K562 (cell line): ENCODE data around the gene ARHGAP22. TPM values are rescaled to one million over a fixed set of nuclear protein-coding genes. Genes with fewer than 3 reads are reported as not detected.

Source experiments
- ATAC-seq: fragments of 200-7000 bp; cut with Tn5 transposase; 3 replicates; pipeline ENCODE4 v1.9.1; 2020; ENCODE audit warnings: moderate library complexity
- BruUV-seq: library from RNA; stranded (reverse); fragments of 400-500 nt; replicated peaks from 2 replicates; lab custom pipeline; 2021; lab: Mats Ljungman, UMichigan
- CTCF ChIA-PET: fragments of 300-600 bp; formaldehyde crosslinking; extraction: SDS; loops from one replicate; lab custom pipeline; 2021; ENCODE audit warnings: low intra/inter-chr PET ratio; lab: Yijun Ruan, JAX
- POLR2A ChIA-PET: fragments of 300-600, 350-650 bp; sonication (Branson Sonifier 250); formaldehyde crosslinking; extraction: SDS; loops from one replicate; lab custom pipeline; 2021; ENCODE audit warnings: antibody characterized with exemption, inconsistent platforms; lab: Yijun Ruan, JAX
- DNase-seq, 4 experiments: peaks; one replicate each; pipeline versions ENCODE4 v3.0.0 to v3.0.0-alpha.2; 2011 to 2018; ENCODE audit warnings: low spot score in 3 of 4, mixed read lengths in 3 of 4; ENCODE audit errors: extremely low read depth in 1 of 4
- FAIRE-seq: peaks from 2 replicates; lab custom pipeline; 2011; peaks lifted over from hg19 to GRCh38; lab: Jason Lieb, UNC
- H2AFZ ChIP-seq: 2 replicates; pipeline ENCODE4 v1.6.0; 2011; ENCODE audit warnings: low read depth, low read length, control low read depth, inconsistent platforms
- H3K27ac ChIP-seq: fragments of 200-600 bp; 3 replicates; pipeline ENCODE4 v1.8.0; 2011; ENCODE audit warnings: low read depth, mild to moderate bottlenecking, control low read depth, inconsistent platforms, low read length, moderate library complexity, mixed read lengths; ENCODE audit errors: extremely low read depth
- H3K27me3 ChIP-seq, 2 experiments: fragments of 300-600 bp in 1 of 2; 2 replicates in 1 of 2; 3 replicates in 1 of 2; pipeline versions ENCODE4 v1.6.0 to v1.8.0; 2011; ENCODE audit warnings: inconsistent platforms in 2 of 2, low read length in 2 of 2, mild to moderate bottlenecking in 1 of 2, mixed read lengths in 1 of 2, moderate library complexity in 1 of 2; ENCODE audit not compliant: control insufficient read depth in 2 of 2, insufficient read depth in 2 of 2
- H3K36me3 ChIP-seq: fragments of 300-600 bp; 3 replicates; pipeline ENCODE4 v1.8.0; 2011; ENCODE audit warnings: mild to moderate bottlenecking, low read length, inconsistent platforms; ENCODE audit not compliant: control insufficient read depth, insufficient read depth
- H3K4me1 ChIP-seq, 2 experiments: fragments of 200-600 bp in 1 of 2; replicated peaks in 1 of 2; 2 replicates in 1 of 2; 3 replicates in 1 of 2; pipeline versions ENCODE4 v1.5.1 to v1.8.0; 2011; ENCODE audit warnings: inconsistent platforms in 2 of 2, low read length in 2 of 2, mild to moderate bottlenecking in 1 of 2, mixed read lengths in 1 of 2, moderate library complexity in 1 of 2; ENCODE audit not compliant: control insufficient read depth in 2 of 2, insufficient read depth in 2 of 2
- H3K4me2 ChIP-seq: 2 replicates; pipeline ENCODE4 v1.6.1; 2011; ENCODE audit warnings: low read length, control low read depth, inconsistent platforms, mixed read lengths; ENCODE audit not compliant: insufficient read depth
- H3K4me3 ChIP-seq: fragments of 200-600 bp; sonication (generic), shearing (Covaris generic); 2 replicates; pipeline ENCODE4 v1.5.1; 2016; ENCODE audit warnings: control low read depth, inconsistent platforms
- H3K79me2 ChIP-seq: fragments of 200-600 bp; 3 replicates; pipeline ENCODE4 v1.8.0; 2011; ENCODE audit warnings: low read length, inconsistent platforms; ENCODE audit not compliant: control insufficient read depth, insufficient read depth
- H3K9ac ChIP-seq, 2 experiments: 2 replicates each; pipeline versions ENCODE4 v1.6.0 to v1.6.1; 2011; ENCODE audit warnings: low read depth in 2 of 2, low read length in 2 of 2, control low read depth in 1 of 2, inconsistent platforms in 1 of 2, mild to moderate bottlenecking in 1 of 2, mixed read lengths in 1 of 2; ENCODE audit not compliant: insufficient read depth in 1 of 2
- H3K9me1 ChIP-seq: one replicate; pipeline ENCODE4 v1.6.0; 2011; ENCODE audit warnings: inconsistent platforms, mild to moderate bottlenecking, low read length, moderate library complexity; ENCODE audit not compliant: control insufficient read depth, insufficient read depth
- H3K9me3 ChIP-seq: replicated peaks from 2 replicates; pipeline ENCODE4 v1.5.1; 2011; ENCODE audit warnings: low read depth, low read length, inconsistent platforms; ENCODE audit not compliant: control insufficient read depth, insufficient read depth
- H4K20me1 ChIP-seq: replicated peaks from 2 replicates; pipeline ENCODE4 v1.6.1; 2011; ENCODE audit warnings: low read length, inconsistent platforms, mixed read lengths; ENCODE audit not compliant: control insufficient read depth, insufficient read depth
- C11orf30 ChIP-seq: fragments of 450-650 bp; IDR thresholded peaks from 2 replicates; pipeline ENCODE4 v1.6.1; 2016; ENCODE audit warnings: low read depth, mild to moderate bottlenecking
- GABPB1 ChIP-seq: sonication (generic); formaldehyde crosslinking; IDR thresholded peaks from 2 replicates; pipeline ENCODE4 v1.8.0; 2022; ENCODE audit warnings: mild to moderate bottlenecking, missing genetic modification reagents
- GABPB2 ChIP-seq: fragments of 250-450 bp; sonication (Bioruptor Pico); conservative IDR thresholded peaks from 2 replicates; pipeline ENCODE4 v1.5.1; 2021; ENCODE audit warnings: mild to moderate bottlenecking
- MAFF ChIP-seq: IDR thresholded peaks from 2 replicates; pipeline ENCODE4 v1.6.1; 2012; ENCODE audit warnings: low read length, improper control_type of control experiment
- MAFG ChIP-seq: fragments of 450-650 bp; conservative IDR thresholded peaks from 2 replicates; pipeline ENCODE4 v1.6.1; 2016; ENCODE audit warnings: missing genetic modification characterization, missing compliant biosample characterization
- MAFK ChIP-seq: IDR thresholded peaks from 2 replicates; pipeline ENCODE4 v1.6.1; 2011; ENCODE audit warnings: low read length, improper control_type of control experiment
- POLR2AphosphoS2 ChIP-seq: IDR thresholded peaks from 2 replicates; pipeline ENCODE4 v1.6.1; 2012; ENCODE audit warnings: low read length, improper control_type of control experiment
- SAFB ChIP-seq: fragments of 200-400 bp; formaldehyde crosslinking; IDR thresholded peaks from 2 replicates; pipeline ENCODE4 v1.6.1; 2017; ENCODE audit warnings: low read depth, low read length, borderline replicate concordance
- ZNF212 ChIP-seq: fragments of 450-650 bp; formaldehyde crosslinking; IDR thresholded peaks from 2 replicates; pipeline ENCODE4 v1.4.0; 2020; ENCODE audit warnings: mild to moderate bottlenecking
- ZNF316 ChIP-seq: fragments of 450-650 bp; IDR thresholded peaks from 2 replicates; pipeline ENCODE4 v1.6.1; 2016
- ZNF445 ChIP-seq: fragments of 250-450 bp; sonication (Bioruptor Pico); IDR thresholded peaks from 2 replicates; pipeline ENCODE4 v1.4.0; 2020; ENCODE audit warnings: low read depth, mild to moderate bottlenecking, moderate library complexity
- WGBS: fragments of 100-300 bp; shearing (Covaris generic); methylation state at CpG from one replicate; pipeline ENCODE4 v1.1.6; 2016; ENCODE audit warnings: low coverage, mixed read lengths; ENCODE audit not compliant: insufficient coverage; ENCODE audit errors: missing lambda C conversion rate; 5-methylcytosine and 5-hydroxymethylcytosine counted together
- in situ Hi-C: fragments of 300-500 bp; cut with MboI; formaldehyde crosslinking; loops from 4 replicates; pipeline ENCODE4 v1.15.0; 2018; ENCODE audit warnings: inconsistent platforms, mixed read lengths
- intact Hi-C: fragments of 100-400 bp; cut with micrococcal nuclease; formaldehyde crosslinking; loops from 2 replicates; pipeline ENCODE4 v1.14.2; 2022
- polyA plus RNA-seq, 8 experiments: library from polyadenylated mRNA; depleted of rRNA in 4 of 8; stranded (reverse) in 5 of 8; unstranded in 3 of 8; fragments of >200 nt; fragmentation: Nextera tagmentation in 2 of 8; fragmentation: Illumina TruSeq in 1 of 8; extraction: Ambion mirVana in 2 of 8; extraction: Trizol in 1 of 8; gene quantifications; 2 replicates each; pipeline versions ENCODE4 v1.2.1 to v1.2.3, GENCODE V29; 2011 to 2014; ENCODE audit warnings: inconsistent platforms in 1 of 8, missing spikeins in 1 of 8
- total RNA-seq, 7 experiments: library from RNA; depleted of rRNA in 6 of 7; stranded (reverse); fragments of >200 nt in 6 of 7; fragmentation: Illumina TruSeq in 2 of 7; extraction: Trizol in 2 of 7; gene quantifications; 2 replicates each; pipeline versions ENCODE4 v1.2.1 to v1.2.3, GENCODE V29; 2011 to 2021; ENCODE audit warnings: low replicate concordance in 1 of 7

Gene ARHGAP22
- total and polyA plus RNA-seq, 9 of the 15 experiments (the other 6 are each of a cell fraction or from before 2014, with no cell fraction given) = 1.3 to 28.1 (median 12.7) TPM

DNA sequence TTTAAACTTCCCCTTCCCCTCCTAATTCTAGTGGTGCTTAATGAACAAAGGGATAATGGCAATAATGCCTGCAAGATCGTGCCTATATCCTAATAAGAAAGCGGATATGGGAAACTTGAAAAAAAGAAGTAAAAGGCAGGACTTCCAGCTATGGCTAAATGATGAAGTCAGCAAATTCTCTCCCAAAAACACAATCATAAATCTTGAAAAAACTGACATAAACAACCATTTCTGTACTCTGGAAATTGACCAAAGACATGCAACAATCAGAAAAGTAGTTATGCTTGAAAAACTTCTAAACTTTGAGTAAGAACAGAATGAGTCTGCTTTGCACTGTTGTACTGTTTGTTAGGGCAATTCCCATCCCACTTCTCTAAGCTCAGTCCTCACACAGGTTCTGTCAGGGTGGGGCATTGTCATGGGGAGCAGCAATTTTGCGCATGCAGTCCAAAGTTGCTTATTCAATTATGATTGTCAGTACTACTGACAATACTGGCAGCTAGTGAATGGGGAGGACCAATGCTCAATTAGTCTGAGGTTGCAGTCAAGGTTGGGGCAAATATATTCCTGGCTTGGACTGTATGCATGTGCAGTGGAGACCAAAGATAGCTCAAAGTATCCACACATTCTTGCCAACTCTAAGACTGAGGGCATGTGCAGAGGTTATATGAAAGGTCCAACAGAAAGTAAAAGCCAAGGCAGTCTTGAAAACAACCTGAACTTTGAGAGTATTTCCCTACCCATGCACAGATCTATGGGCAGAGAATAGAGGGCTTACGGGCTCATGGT is 34.1 kb upstream of the ARHGAP22 start:
- FAIRE-seq = no peak
- Histone ChIP-seq H4K20me1 (no peaks in the 10 kb centered on the region), H3K79me2 (no peaks in the 10 kb centered on the region), H3K27me3 (peaks cover 0 to 4% of the 10 kb centered on the region in 2 experiments; a peak in 1 of 5 replicates), H3K4me2 (no peak overlapping the region), H3K4me3 (no peak overlapping the region), H3K4me1 (no peaks in the 10 kb centered on the region), H3K36me3 (no peaks in the 10 kb centered on the region), H3K9me3 (no peaks in the 10 kb centered on the region), H3K9me1 (no peaks in the 10 kb centered on the region), H3K27ac (no peak overlapping the region), H2AFZ (no peak overlapping the region), H3K9ac (no peak overlapping the region)
- TF ChIP-seq ZNF212 = no peak
- no peak for TF ChIP-seq SAFB
- no peak for TF ChIP-seq POLR2AphosphoS2
- peak; percentile 63 for TF ChIP-seq MAFG (tag)
- TF ChIP-seq MAFF = peak; percentile 78
- TF ChIP-seq C11orf30 = peak; percentile 64; the same call in 1 of the 2 replicates
- TF ChIP-seq ZNF316 = peak; percentile 81
- TF ChIP-seq GABPB2 (CRISPR knock-in tag) = no peak
- no peak for TF ChIP-seq ZNF445 (CRISPR knock-in tag)
- TF ChIP-seq GABPB1 (CRISPR knock-in tag) = no peak
- TF ChIP-seq MAFK = peak; percentile 57; the same call in 1 of the 2 replicates
- ChIA-PET POLR2A (interaction anchor here (0.7 to 0.9 kb wide), 3 partner anchors 9 to 76 kb away, joined by 3 to 5 read pairs (median 3); no protein-coding TSS in a partner anchor), CTCF (no interaction called here)
- ATAC-seq = no peak
- DNase-seq = no peak
- BruUV-seq = no TSS peak
- 2% methylated on average over 4 of the region's 4 CpGs for WGBS
- intact Hi-C loops = no loop called here
- in situ Hi-C loops = no loop called here
